ENCODE data around the gene KCNMB1.

KCNMB1 gene

GRCh38 chr5:170338291-170338690 is 50.9 kb downstream of the KCNMB1 start:
- DNase-seq = no peak

GRCh38 chr5:170337045-170337733 is 52.0 kb downstream of the KCNMB1 start:
- DNase-seq = no peak

GRCh38 chr5:170336065-170336464 is 53.1 kb downstream of the KCNMB1 start:
- DNase-seq = no peak

GRCh38 chr5:170334626-170335025 is 54.5 kb downstream of the KCNMB1 start:
- DNase-seq = no peak

- no peak for DNase-seq
Measured at GRCh38 chr5:170333161-170333910, 55.8 kb downstream of the KCNMB1 start.

GRCh38 chr5:170332058-170332457 is 57.1 kb downstream of the KCNMB1 start:
- DNase-seq = no peak

GRCh38 chr5:170330568-170331054 is 58.6 kb downstream of the KCNMB1 start:
- no peak for DNase-seq

GRCh38 chr5:170329524-170329923 is 59.6 kb downstream of the KCNMB1 start:
- DNase-seq = no peak

- DNase-seq = no peak
Measured at GRCh38 chr5:170327829-170328228, 61.3 kb downstream of the KCNMB1 start.

GRCh38 chr5:170327168-170327567 is 62.0 kb downstream of the KCNMB1 start:
- no peak for DNase-seq
